IPS-NIHi7 (cell line): ENCODE data around the gene COX6B2.

Source experiments
- DNase-seq: peaks from one replicate; pipeline ENCODE4 v3.0.0; 2012; ENCODE audit warnings: mixed read lengths; ENCODE audit errors: extremely low spot score

COX6B2 gene

GRCh38 chr19:55383279-55384130 lies 29.0 kb upstream of the COX6B2 start:
- peak; percentile 66 for DNase-seq

GRCh38 chr19:55382522-55383054 lies 28.1 kb upstream of the COX6B2 start:
- DNase-seq = no peak

DNA sequence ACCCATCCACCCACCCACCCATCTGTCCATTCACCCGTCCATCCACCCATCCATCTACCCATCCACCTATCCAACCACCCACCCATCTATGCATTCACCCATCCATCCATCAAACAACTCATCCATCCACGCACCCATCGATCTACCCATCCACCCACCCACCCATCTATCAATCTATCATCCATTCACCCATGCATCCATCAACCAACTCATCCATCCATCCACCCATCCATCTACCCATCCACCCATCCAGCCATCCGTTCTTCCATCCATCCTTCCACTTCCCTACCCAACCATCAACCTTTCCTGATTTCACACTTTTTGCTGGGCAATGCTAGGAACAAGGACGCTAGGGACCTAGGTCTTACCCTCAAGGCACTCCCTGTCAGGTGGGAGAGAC lies 27.5 kb upstream of the COX6B2 start:
- no peak for DNase-seq

DNA sequence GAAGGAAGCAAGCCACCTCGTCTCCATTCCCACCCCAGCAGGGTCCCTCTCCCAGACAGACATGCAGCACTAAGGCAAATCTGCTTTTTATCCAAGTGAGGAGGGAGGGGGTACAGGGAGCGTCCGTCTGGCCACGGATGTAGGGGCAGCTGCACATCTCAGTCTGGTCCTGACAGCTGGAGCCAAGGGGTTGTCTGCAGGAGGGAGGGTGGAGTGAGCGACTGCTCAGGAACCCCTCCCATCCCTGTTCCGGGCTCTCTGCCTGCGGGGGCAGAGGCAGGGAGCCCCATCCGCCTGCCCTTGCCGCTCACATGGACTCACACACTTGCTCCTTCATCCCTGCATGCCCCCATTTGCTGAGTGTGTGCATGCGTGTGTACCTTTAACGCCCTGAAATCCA lies 24.7 kb upstream of the COX6B2 start:
- DNase-seq = no peak

DNA sequence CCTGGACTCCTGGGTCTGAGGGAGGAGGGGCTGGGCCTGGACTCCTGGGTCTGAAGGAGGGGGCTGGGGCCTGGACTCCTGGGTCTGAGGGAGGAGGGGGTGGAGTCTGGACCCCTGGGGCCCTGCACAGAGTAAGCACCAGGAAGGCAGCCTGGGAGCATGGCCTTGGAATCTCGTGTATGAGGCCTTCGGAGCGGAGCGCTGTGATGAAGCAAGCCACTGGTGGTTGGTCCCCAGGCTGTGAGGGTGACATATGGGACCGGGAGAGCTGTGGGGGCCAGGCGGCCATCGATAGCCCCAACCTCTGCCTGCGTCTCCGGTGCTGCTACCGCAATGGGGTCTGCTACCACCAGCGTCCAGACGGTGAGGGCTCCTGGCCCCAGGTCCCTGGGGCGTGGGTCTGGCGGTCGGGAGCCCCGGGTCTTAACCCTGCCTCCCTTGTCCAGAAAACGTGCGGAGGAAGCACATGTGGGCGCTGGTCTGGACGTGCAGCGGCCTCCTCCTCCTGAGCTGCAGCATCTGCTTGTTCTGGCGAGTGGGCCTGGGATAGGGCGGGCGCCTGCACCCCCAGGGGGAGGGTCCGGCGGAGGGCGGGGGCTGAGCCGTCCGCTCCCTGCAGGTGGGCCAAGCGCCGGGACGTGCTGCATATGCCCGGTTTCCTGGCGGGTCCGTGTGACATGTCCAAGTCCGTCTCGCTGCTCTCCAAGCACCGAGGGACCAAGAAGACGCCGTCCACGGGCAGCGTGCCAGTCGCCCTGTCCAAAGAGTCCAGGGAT lies 23.0 kb upstream of the COX6B2 start:
- DNase-seq = no peak

DNA sequence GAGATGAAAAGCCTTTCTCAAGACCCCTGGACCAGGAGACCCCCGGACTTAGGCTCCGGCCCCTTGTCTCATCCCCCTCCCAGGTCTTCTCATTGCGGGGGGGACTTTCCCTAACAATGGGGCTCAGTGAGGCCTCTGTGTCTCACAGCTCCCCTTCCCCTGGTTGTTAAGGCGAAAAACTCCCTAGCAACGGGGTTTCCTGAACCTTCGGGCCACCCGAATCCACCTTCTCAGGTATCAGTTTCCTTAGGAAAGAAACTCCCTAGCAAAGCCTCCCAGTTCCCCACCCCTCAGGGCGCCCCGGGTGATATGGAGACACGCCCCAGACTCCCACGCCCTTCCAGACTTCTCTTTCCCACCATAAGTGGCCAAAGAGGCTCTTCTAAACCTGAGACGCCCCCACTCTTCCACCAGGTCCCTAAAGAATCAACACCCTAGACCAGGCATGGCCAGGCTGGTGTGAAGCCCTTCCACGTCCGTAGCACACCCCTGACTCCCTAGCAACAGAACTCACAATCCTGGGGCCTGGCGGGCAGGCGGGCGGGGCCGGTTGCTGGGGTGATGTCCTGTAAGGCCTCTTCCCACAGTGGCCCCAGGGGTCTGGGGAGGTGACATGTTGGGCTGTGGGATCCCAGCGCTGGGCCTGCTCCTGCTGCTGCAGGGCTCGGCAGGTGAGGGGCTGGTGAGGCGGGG lies 21.9 kb upstream of the COX6B2 start, which contains the start of gene TMEM190:
Gene TMEM190, plus strand, starts transcription at position 586 of the 693 bp plus-strand sequence. Its CDS starts 28 bp downstream, at position 614.
- no peak for DNase-seq

DNA sequence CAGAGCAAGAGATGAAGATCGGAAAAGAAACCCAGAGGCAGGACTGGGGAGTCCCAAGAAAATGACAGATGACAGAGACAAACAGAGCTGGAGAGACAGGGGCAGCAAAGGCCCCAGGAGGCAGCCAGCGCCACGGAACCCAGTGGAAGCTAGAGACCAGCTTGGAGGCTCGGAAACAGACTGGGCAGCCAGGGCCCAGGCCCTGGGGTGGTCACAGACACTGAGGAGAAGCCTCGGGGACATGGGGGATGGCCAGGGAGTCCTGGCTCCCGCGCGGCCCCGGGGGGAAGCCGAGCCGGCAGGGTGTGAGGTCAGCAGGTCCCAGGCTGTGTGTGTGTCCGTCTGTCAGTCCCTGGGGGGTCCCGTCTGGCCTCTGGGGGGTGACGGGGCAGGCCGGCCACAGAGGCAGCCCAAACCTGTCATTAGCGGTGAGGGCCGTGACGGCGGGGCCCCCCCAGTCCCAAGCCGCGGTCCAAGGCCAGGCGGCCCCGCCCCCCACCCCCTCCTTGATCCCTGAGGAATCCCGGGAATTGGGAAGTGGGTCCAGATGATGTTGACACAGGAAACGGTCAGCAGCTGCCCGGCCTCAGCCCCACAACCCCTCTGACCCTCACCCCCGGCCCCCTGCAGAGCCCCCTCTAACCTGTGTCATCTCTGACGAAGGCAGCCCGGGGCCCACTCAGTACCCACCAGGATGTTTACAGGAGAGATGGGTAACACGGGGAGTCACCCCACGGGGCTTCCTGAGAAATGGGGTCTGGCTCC lies 19.7 kb upstream of the COX6B2 start:
- DNase-seq = no peak

- DNase-seq = no peak
Measured at GRCh38 chr19:55373306-55373992, 18.9 kb upstream of the COX6B2 start.

DNA sequence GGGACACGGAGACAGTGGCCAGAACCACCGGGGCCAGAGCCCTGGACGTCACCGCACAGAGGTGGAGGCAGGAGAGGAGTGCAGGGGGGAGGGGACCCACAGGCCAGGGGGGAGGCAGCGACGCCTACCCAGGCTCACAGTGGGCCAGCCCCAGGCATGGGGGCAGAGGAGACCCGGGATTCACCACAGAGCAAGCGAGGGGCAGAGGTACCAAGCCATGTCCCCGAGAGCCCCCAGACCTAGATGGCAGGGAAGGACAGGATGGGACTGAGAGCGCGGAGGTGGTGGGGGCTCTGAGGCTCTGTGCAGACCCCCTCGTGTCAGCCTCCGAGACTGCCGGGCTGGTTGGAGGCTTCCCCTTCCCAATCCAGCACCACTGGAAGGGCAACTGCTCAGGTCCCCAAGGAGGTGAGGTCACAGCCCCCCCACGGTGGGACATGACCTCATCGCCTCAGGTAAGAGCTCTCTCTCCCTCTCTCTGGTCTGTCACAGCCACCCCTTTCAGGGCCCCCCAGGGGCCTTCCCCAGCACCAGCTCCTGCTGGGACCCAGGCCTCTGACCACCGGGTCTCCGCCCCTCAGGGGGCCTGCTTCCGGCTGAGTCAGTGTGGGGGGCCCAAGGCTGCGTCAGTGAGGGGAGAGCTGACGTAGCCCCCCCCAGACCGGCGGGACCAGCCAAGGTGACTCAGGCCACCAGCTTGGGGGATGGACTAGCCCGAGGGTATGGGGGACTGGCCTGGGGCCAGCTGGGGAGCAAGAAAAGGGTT lies 18.0 kb upstream of the COX6B2 start:
- no peak for DNase-seq

DNA sequence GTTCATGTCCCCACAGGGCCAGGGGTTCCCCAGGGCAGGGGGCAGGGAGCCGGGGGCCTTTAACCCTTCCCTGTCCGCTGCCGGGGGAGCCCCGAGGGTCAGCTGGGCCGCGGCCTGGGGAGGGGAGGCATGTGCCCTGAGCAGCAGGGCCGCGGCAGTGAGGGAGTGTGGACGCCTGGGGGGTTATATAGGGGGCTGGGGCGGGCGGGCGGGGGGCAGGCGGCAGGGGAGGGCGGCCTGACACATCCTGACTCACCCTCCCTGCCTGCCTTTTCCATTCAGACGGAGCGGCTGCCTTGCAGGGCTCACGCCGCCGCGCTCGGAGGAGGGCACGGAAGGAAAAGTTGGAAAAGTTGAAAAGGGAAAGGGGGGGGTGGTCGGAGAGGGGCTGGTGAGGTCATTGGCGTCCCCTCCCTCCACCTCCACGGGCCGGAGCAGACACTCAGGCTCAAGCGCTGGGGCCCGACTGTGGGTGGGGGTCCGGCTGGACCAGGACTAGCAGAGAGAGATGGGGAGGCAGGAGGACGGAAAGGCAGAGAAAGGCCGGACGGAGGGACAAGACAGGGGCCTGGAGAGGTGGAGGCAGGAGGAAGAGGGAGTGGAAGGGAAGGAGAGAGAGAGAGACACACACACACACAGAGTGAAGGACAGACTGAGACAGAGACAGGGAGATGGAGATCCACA lies 15.9 kb upstream of the COX6B2 start, which contains the start of gene IL11:
Gene IL11, minus strand, starts transcription at position 159 of the 684 bp plus-strand sequence. Its CDS starts 153 bp downstream, at position 6.
- DNase-seq = no peak

DNA sequence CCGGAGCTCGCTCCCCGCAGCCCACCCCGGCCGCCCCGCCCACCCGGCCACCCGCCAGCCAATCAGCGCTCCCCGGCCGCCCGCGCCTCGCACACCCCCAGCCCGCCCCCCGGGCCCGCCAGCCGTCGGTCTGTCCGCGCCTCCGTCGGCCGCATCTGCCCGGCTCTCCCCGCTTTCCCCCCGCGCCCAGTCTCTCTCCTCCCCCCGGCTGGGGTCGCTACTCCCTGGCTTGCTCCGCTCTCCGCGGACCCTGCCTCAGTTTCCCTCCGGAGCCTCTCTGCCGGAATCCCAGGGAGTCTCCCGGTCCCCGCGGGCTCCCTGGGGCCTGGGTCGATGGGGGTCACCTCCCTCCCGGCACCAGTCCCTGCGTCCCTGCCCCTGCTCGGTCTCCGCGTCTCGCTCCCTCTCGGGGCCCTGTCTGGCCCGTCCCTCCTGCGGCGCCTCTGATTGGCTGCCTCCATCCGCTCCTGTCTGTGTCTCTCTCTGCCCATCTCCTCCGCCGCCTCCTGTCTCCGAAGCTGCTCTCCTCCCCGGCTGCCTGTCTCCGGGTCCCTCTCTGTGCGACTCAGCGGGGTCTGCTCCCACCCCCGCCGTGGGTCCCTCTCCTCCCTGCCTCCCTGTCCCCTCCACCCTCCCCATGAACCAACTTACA lies 15.3 kb upstream of the COX6B2 start:
- DNase-seq = peak; percentile 86

- DNase-seq = peak; percentile 70
Measured at GRCh38 chr19:55368701-55369563, 14.4 kb upstream of the COX6B2 start.

- no peak for DNase-seq
Measured at GRCh38 chr19:55368106-55368505, 13.6 kb upstream of the COX6B2 start.

DNA sequence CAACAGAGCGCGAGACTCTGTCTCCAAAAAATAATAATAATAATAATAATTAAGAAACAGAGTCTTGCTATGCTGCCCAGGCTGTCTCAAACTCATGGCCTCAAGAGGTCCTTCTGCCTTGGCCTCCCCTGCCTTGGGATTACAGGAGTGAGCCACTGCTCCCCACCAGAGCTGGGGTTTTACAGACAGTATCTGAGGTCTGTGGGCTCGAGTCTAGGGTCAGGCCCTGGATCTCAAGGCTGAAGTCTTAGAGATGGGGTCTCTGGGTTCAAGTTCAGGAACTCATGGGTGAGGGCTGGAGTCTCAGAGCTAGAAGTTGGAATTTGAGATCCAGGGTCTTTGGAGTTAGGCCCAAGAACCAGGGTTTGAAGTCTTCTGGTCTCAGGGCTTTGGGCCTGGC lies 12.3 kb upstream of the COX6B2 start:
- no peak for DNase-seq

- no peak for DNase-seq
Measured at GRCh38 chr19:55365964-55366363, 11.4 kb upstream of the COX6B2 start.

DNA sequence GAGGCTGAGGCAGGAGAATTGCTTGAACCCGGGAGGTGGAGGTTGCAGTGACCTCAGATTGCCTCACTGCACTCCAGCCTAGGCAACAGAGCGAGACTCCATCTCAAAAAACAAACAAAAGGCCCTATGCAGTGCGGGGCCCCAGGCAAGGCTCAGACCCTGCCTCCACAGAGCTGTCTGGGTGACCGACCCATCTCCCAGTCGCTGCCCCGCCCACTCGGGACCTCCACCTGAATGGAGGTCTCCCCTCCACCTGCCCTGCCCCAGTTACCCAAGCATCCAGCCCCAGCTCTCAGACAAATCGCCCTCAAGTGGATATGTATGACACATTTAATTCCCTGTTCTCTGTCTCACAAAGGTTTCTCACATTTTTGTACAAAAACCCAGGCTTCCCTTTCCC lies 10.7 kb upstream of the COX6B2 start:
- no peak for DNase-seq

DNA sequence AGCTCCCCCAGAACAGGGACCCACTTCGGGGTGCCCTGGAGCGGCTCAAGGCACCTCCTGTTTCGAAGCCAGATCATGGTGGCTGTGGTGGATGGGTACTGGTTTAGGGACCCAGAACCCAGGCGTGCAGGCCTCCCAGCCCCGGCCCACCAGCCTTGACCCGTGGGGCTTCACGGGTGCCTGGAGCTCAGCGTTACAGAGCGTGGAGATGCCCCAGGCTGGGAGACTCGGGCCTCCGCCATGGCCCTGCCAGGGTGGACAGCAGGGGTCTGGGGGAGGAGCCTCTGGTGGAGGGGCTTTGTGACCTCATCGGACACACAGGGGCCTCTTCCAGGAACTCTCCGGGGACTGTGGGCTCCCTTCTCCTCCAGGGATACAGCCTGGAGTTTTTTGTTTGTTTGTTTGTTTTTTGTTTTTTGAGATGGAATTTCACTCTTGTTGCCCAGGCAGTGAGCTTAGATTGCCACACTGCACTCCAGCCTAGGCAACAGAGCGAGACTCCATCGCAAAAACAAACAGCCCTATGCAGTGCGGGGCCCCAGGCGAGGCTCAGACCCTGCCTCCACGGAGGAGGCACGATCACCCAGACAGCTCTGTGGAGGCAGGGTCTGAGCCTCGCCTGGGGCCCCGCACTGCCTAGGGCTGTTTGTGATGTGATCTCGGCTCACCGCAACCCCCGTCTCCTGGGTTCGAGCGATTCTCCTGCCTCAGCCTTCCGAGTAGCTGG lies 8.6 kb upstream of the COX6B2 start, which contains the start of gene GARIN5B:
Gene GARIN5B, minus strand, starts transcription at position 271 of the 727 bp plus-strand sequence. Its CDS starts 194 bp downstream, at position 77.
- no peak for DNase-seq
